ENCODE measurements around the gene RINT1. TPM values are rescaled to one million over a fixed set of nuclear protein-coding genes. Genes with fewer than 3 reads are reported as not detected.

RINT1 gene
- polyA plus RNA-seq, 3 donors, result 3.2 to 11.8 (median 5.2) TPM

GRCh38 chr7:105532709-105533460 lies 884 bp downstream of the RINT1 start:
- no peak for DNase-seq

GRCh38 chr7:105538339-105538738 lies 6.3 kb downstream of the RINT1 start:
- no peak for TF ChIP-seq CTCF (IDR thresholded peaks at IDR 0.05)
- H3K4me3 Mint-ChIP-seq, result no peak overlapping the region
- DNase-seq, result no peak
- peaks cover 38 to 72% of the 10 kb centered on the region in 2 donors for H3K36me3 Mint-ChIP-seq
- H3K4me1 ChIP-seq (ENCODE audit: control insufficient read depth in 1 of 2, insufficient read depth in 2 of 2, low read length in 2 of 2), result peaks cover under 1% of the 10 kb centered on the region in 2 donors
- WGBS (ENCODE audit: insufficient coverage), result 57% methylated on average over 1 of the region's 2 CpGs
- H4K20me1 ChIP-seq (ENCODE audit: insufficient read depth, low read length), result no peaks in the 10 kb centered on the region
- no peaks in the 10 kb centered on the region for H3K9me3 Mint-ChIP-seq
- H3K27ac Mint-ChIP-seq, result no peak overlapping the region
- H2AFZ ChIP-seq (ENCODE audit: insufficient read depth, low read depth, low read length, poor library complexity, severe bottlenecking), result no peak overlapping the region
- no peak overlapping the region for H3K27ac ChIP-seq (ENCODE audit: low read depth in 1 of 2, low read length in 2 of 2)
- peaks cover 9% of the 10 kb centered on the region for H3K79me2 ChIP-seq (ENCODE audit: insufficient read depth, low read length)
- H3K9me3 ChIP-seq (replicated peaks in 1 of 2; ENCODE audit: control insufficient read depth in 1 of 2, insufficient read depth in 1 of 2, low read length in 2 of 2), result no peaks in the 10 kb centered on the region
- H3K27me3 Mint-ChIP-seq (ENCODE audit: low read depth in 3 of 3), result peaks cover 0 to 2% (median 0%) of the 10 kb centered on the region in 3 donors
- no peaks in the 10 kb centered on the region for H3K27me3 ChIP-seq (ENCODE audit: control insufficient read depth in 2 of 2, insufficient read depth in 2 of 2, low read length in 2 of 2)
- no peak overlapping the region for H3K9ac ChIP-seq (ENCODE audit: insufficient read depth, low read length, poor library complexity, severe bottlenecking)
- H3K4me1 Mint-ChIP-seq, result peaks cover 6% of the 10 kb centered on the region
- H3K4me3 ChIP-seq (replicated peaks in 1 of 3; ENCODE audit: low read depth in 2 of 3, low read length in 3 of 3), result no peak overlapping the region
- H3K4me2 ChIP-seq (replicated peaks; ENCODE audit: extremely low read depth, low read length, poor library complexity, severe bottlenecking), result no peak overlapping the region
- intact Hi-C loops (cut with micrococcal nuclease), result no loop called here
- H3K36me3 ChIP-seq (replicated peaks in 1 of 2; ENCODE audit: control insufficient read depth in 1 of 2, insufficient read depth in 2 of 2, low read length in 2 of 2), result peaks cover 52 to 79% of the 10 kb centered on the region in 2 donors

More at GRCh38 chr7:105532709-105533460, 884 bp downstream of the RINT1 start:
- 15% methylated on average over 4 of the region's 12 CpGs for WGBS (ENCODE audit: insufficient coverage)
- peak overlapping the region; percentile 90 to 95 for H3K4me3 Mint-ChIP-seq
- Histone ChIP-seq H3K9ac (ENCODE audit: insufficient read depth, low read length, poor library complexity, severe bottlenecking) (peak overlapping the region; percentile 81), H3K4me1 (ENCODE audit: control insufficient read depth in 1 of 2, insufficient read depth in 2 of 2, low read length in 2 of 2) (peaks cover 16 to 20% of the 10 kb centered on the region in 2 donors), H3K79me2 (ENCODE audit: insufficient read depth, low read length) (peaks cover 22% of the 10 kb centered on the region), H3K4me3 (replicated peaks in 1 of 3; ENCODE audit: low read depth in 2 of 3, low read length in 3 of 3) (peak overlapping the region; percentile 70 to 94 (median 87)), H3K9me3 (replicated peaks in 1 of 2; ENCODE audit: control insufficient read depth in 1 of 2, insufficient read depth in 1 of 2, low read length in 2 of 2) (no peaks in the 10 kb centered on the region), H3K4me2 (replicated peaks; ENCODE audit: extremely low read depth, low read length, poor library complexity, severe bottlenecking) (peak overlapping the region; percentile 83), H2AFZ (ENCODE audit: insufficient read depth, low read depth, low read length, poor library complexity, severe bottlenecking) (peak overlapping the region; percentile 99), H3K36me3 (replicated peaks in 1 of 2; ENCODE audit: control insufficient read depth in 1 of 2, insufficient read depth in 2 of 2, low read length in 2 of 2) (peaks cover 7 to 24% of the 10 kb centered on the region in 2 donors), H4K20me1 (ENCODE audit: insufficient read depth, low read length) (no peaks in the 10 kb centered on the region), H3K27me3 (ENCODE audit: control insufficient read depth in 2 of 2, insufficient read depth in 2 of 2, low read length in 2 of 2) (no peaks in the 10 kb centered on the region), H3K27ac (ENCODE audit: low read depth in 1 of 2, low read length in 2 of 2) (peak overlapping the region; percentile 72 to 90)
- intact Hi-C loops (cut with micrococcal nuclease), result no loop called here
- TF ChIP-seq CTCF (IDR thresholded peaks at IDR 0.05), result no peak
- H3K4me1 Mint-ChIP-seq, result peaks cover 23% of the 10 kb centered on the region
- peaks cover 4 to 22% of the 10 kb centered on the region in 2 donors for H3K36me3 Mint-ChIP-seq
- no peaks in the 10 kb centered on the region for H3K9me3 Mint-ChIP-seq
- H3K27me3 Mint-ChIP-seq (ENCODE audit: low read depth in 3 of 3), result peaks cover 0 to 2% (median 0%) of the 10 kb centered on the region in 3 donors
- H3K27ac Mint-ChIP-seq, result peak overlapping the region; percentile 82 to 95 (median 89)
